Transverse colon (tissue), 4 donors: ENCODE measurements around the gene RBP3. TPM values are rescaled to one million over a fixed set of nuclear protein-coding genes. Genes with fewer than 3 reads are reported as not detected.

Experiments
- DNase-seq: peaks from one replicate; pipeline ENCODE4 v3.0.0-alpha.2; 2019
- H3K27ac ChIP-seq, 4 donors: fragments of 200-600 bp; sonication (generic); 2 replicates each; pipeline ENCODE4 v1.5.1; 2016 to 2018; ENCODE audit warnings: inconsistent platforms in 4 of 4
- H3K27me3 ChIP-seq: fragments of 200-600 bp; sonication (generic); 2 replicates; pipeline ENCODE4 v1.5.1; 2017; ENCODE audit warnings: inconsistent platforms
- H3K36me3 ChIP-seq, 4 donors: fragments of 200-600 bp; sonication (generic); 2 replicates each; pipeline ENCODE4 v1.5.1; 2017 to 2019; ENCODE audit warnings: inconsistent platforms in 4 of 4
- H3K4me1 ChIP-seq, 4 donors: fragments of 200-600 bp; sonication (generic); 2 replicates each; pipeline ENCODE4 v1.5.1; 2017 to 2020; ENCODE audit warnings: inconsistent platforms in 4 of 4
- H3K4me3 ChIP-seq, 4 donors: fragments of 200-600 bp; sonication (generic); 1 replicate in 1 of 4; 2 replicates in 3 of 4; pipeline versions ENCODE4 v1.5.1 to v1.6.1; 2017 to 2019; ENCODE audit warnings: inconsistent platforms in 4 of 4
- H3K9me3 ChIP-seq, 2 donors: fragments of 200-600 bp; sonication (generic); 2 replicates each; pipeline ENCODE4 v1.5.1; 2017 to 2019; ENCODE audit warnings: inconsistent platforms in 2 of 2
- EP300 ChIP-seq: sonication (generic); formaldehyde crosslinking; IDR thresholded peaks from one replicate; pipeline ENCODE4 v1.6.1; 2017; ENCODE audit warnings: antibody characterized with exemption, low read depth
- POLR2A ChIP-seq: fragments of 450-650 bp; IDR thresholded peaks from one replicate; pipeline ENCODE4 v1.6.1; 2016; ENCODE audit warnings: antibody characterized with exemption, mild to moderate bottlenecking, moderate library complexity
- POLR2AphosphoS5 ChIP-seq, 3 donors: sonication (generic); formaldehyde crosslinking; IDR thresholded peaks; one replicate each; pipeline ENCODE4 v1.6.1; 2016; ENCODE audit warnings: antibody characterized with exemption in 3 of 3
- WGBS, 2 donors: methylation state at CpG; one replicate each; pipeline ENCODE4 v1.1.5; 2018; ENCODE audit warnings: low coverage in 1 of 2; 5-methylcytosine and 5-hydroxymethylcytosine counted together
- in situ Hi-C, 4 donors: fragments of 200-750 bp; cut with MboI; loops; one replicate each; pipeline versions ENCODE4 v1.15.0 to v1.15.1; 2017; ENCODE audit warnings: low sequenced_read_pairs in 3 of 4, low pct_ligation_motif_present in 1 of 4, low pct_unique_long_range_greater_than_20kb in 1 of 4
- intact Hi-C: fragments of 100-400 bp; cut with DNase I; formaldehyde crosslinking; loops from one replicate; pipeline ENCODE4 v1.15.1; 2023; ENCODE audit warnings: low total_unique reads
- total RNA-seq, 4 donors: library from RNA; depleted of rRNA; stranded (reverse); fragments of >200 nt; gene quantifications; one replicate each; pipeline ENCODE4 v1.1.0, GENCODE V29; 2016
- TF ChIP-seq, protein P1 (sequence below), 5 experiments: fragments of 200-600 bp in 3 of 5; fragments of 450-650 bp in 2 of 5; sonication (generic) in 3 of 5; IDR thresholded peaks; 1 replicate in 2 of 5; 2 replicates in 3 of 5; pipeline ENCODE4 v1.5.1; 2016 to 2017; ENCODE audit warnings: antibody characterized with exemption in 5 of 5, inconsistent platforms in 3 of 5, mild to moderate bottlenecking in 2 of 5, moderate library complexity in 1 of 5

Gene RBP3
- total RNA-seq, 4 donors from 2014 or later, result not detected

- H3K4me3 ChIP-seq, result no peak overlapping the region
- 79% methylated on average over 6 of the region's 6 CpGs; no CpG with 5 or more reads in 1 of the 2 donors for WGBS, 2 donors
- no peaks in the 10 kb centered on the region for H3K27me3 ChIP-seq
- no peaks in the 10 kb centered on the region for H3K36me3 ChIP-seq
- DNase-seq, result no peak
- intact Hi-C loops, result no loop called here
- H3K27ac ChIP-seq, result no peak overlapping the region
- TF ChIP-seq POLR2AphosphoS5 (IDR thresholded peaks at IDR 0.05), result no peak
- TF ChIP-seq POLR2A, result no peak
- peaks cover 0 to 8% (median 0%) of the 10 kb centered on the region in 4 donors for H3K4me1 ChIP-seq
- in situ Hi-C loops, result no loop called here
- H3K9me3 ChIP-seq, result no peaks in the 10 kb centered on the region
Measured at GRCh38 chr10:47404446-47404845, 56.3 kb downstream of the RBP3 start.

GRCh38 chr10:47404937-47405336 is 56.8 kb downstream of the RBP3 start:
- in situ Hi-C loops, result no loop called here
- no peaks in the 10 kb centered on the region for H3K9me3 ChIP-seq
- intact Hi-C loops, result no loop called here
- WGBS, 2 donors, result 70% methylated on average over 2 of the region's 2 CpGs; no CpG with 5 or more reads in 1 of the 2 donors
- H3K27me3 ChIP-seq, result no peaks in the 10 kb centered on the region
- peaks cover 0 to 8% (median 0%) of the 10 kb centered on the region in 4 donors for H3K4me1 ChIP-seq
- H3K4me3 ChIP-seq, result no peak overlapping the region
- no peak for DNase-seq
- TF ChIP-seq EP300 (no peak), POLR2AphosphoS5 (IDR thresholded peaks at IDR 0.05) (no peak), POLR2A (no peak)
- TF ChIP-seq, protein P1, sequence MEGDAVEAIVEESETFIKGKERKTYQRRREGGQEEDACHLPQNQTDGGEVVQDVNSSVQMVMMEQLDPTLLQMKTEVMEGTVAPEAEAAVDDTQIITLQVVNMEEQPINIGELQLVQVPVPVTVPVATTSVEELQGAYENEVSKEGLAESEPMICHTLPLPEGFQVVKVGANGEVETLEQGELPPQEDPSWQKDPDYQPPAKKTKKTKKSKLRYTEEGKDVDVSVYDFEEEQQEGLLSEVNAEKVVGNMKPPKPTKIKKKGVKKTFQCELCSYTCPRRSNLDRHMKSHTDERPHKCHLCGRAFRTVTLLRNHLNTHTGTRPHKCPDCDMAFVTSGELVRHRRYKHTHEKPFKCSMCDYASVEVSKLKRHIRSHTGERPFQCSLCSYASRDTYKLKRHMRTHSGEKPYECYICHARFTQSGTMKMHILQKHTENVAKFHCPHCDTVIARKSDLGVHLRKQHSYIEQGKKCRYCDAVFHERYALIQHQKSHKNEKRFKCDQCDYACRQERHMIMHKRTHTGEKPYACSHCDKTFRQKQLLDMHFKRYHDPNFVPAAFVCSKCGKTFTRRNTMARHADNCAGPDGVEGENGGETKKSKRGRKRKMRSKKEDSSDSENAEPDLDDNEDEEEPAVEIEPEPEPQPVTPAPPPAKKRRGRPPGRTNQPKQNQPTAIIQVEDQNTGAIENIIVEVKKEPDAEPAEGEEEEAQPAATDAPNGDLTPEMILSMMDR (IDR thresholded peaks at IDR 0.05), result no peak
- H3K27ac ChIP-seq, result no peak overlapping the region
- H3K36me3 ChIP-seq, result no peaks in the 10 kb centered on the region

- in situ Hi-C loops, result no loop called here
Measured at GRCh38 chr10:47405857-47406547, 57.8 kb downstream of the RBP3 start.

DNA sequence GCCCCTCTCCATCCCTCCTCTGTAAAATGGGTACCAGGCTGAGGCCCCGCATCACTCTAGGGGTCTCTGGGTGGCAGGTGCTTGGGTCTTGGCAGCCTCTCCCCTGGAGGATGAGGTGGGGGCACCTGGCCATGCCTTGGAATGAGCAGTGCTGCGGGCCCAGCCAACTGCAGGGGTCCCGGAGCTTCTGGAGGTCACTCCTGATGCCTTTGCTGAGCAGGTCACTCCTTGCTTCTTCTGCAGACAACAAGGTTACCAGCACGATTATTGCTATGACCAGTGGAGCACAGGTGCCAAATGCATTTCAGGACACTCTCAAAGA is 58.3 kb downstream of the RBP3 start:
- intact Hi-C loops, result no loop called here
- H3K27ac ChIP-seq, result no peak overlapping the region
- in situ Hi-C loops, result no loop called here

More at GRCh38 chr10:47405857-47406547, 57.8 kb downstream of the RBP3 start:
- no peak for DNase-seq
- no peak overlapping the region for H3K4me3 ChIP-seq
- TF ChIP-seq POLR2A (no peak), POLR2AphosphoS5 (IDR thresholded peaks at IDR 0.05) (no peak), EP300 (no peak)
- TF ChIP-seq, protein P1 (IDR thresholded peaks at IDR 0.05), result no peak
- 92% methylated on average over 11 of the region's 11 CpGs; no CpG with 5 or more reads in 1 of the 2 donors for WGBS, 2 donors
- H3K9me3 ChIP-seq, result no peaks in the 10 kb centered on the region
- H3K36me3 ChIP-seq, result no peaks in the 10 kb centered on the region
- no peaks in the 10 kb centered on the region for H3K27me3 ChIP-seq
- H3K4me1 ChIP-seq, result peaks cover 0 to 8% (median 0%) of the 10 kb centered on the region in 4 donors
- intact Hi-C loops, result no loop called here
- H3K27ac ChIP-seq, result no peak overlapping the region

More for the DNA sequence above, 58.3 kb downstream of the RBP3 start:
- H3K27me3 ChIP-seq, result no peaks in the 10 kb centered on the region
- peaks cover 0 to 8% (median 0%) of the 10 kb centered on the region in 4 donors for H3K4me1 ChIP-seq
- H3K36me3 ChIP-seq, result no peaks in the 10 kb centered on the region
- DNase-seq, result no peak
- WGBS, 2 donors, result 81% methylated on average over 3 of the region's 4 CpGs; no CpG with 5 or more reads in 1 of the 2 donors
- no peak overlapping the region for H3K4me3 ChIP-seq
- H3K9me3 ChIP-seq, result no peaks in the 10 kb centered on the region
- TF ChIP-seq, protein P1 (IDR thresholded peaks at IDR 0.05), result no peak
- TF ChIP-seq POLR2A (no peak), POLR2AphosphoS5 (IDR thresholded peaks at IDR 0.05) (no peak), EP300 (no peak)
